GM19324 (cell line): ENCODE data around the gene ARHGAP42.

Experiments
- ATAC-seq: cut with Tn5 transposase; IDR thresholded peaks from one replicate; pipeline ENCODE4 v1.9.1; 2021; ENCODE audit warnings: mild to moderate bottlenecking, moderate library complexity; ENCODE audit not compliant: unreplicated experiment, low FRiP score

ARHGAP42 gene

DNA sequence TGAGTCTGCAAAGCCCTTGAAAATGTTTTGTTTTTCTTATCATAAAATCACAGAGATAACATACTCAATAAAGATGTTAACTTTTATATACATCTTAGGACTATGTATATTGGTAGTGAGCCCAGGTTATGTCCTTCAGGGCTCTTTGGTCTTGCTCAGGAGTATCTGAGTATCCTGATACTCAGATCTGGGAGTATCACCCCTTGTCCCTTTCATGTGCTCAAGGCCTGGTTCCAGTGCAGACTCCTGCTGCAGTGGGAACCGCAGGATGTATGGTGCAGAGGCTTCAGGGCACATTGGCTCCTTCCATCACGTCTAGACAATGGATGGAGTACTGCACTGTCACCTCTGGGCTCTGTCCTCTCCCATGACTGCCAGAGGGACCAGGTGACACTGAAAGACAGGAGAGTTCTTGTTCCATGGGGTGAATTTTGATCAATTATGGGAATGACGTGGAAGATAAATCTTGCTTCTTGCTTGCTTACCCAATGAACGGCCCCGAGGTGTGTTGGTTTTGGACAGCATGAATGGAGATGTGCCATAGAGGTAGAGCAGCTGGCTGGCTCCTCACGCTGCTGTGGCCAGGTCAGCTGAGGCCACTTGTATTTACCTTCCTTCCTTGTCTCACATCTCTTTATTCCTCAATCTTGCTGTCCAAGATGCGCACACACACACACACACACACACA is 215.5 kb downstream of the ARHGAP42 start:
- ATAC-seq = no peak

- ATAC-seq = no peak
Observed at GRCh38 chr11:100903284-100903683, 216.2 kb downstream of the ARHGAP42 start.

DNA sequence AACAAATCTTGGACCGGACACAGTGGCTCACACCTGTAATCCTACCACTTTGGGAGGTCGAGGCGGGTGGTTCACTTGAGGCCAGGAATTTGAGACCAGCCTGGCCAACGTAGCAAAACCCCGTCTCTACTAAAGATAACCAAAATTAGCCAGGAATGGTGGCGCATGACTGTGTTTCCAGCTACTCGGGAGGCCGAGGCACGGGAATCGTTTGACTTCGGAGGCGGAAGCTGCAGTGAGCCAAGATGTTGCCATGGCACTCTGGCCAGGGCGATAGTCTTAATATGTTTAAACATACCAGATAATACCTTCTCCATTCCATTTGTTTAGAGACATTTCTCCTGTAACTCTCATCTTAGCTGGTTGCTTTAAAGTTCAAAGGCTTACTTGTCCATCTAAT is 218.6 kb downstream of the ARHGAP42 start:
- no peak for ATAC-seq

- peak; percentile 67 for ATAC-seq
Observed at GRCh38 chr11:100908746-100909145, 221.7 kb downstream of the ARHGAP42 start.

- peak; percentile 84 for ATAC-seq
Observed at GRCh38 chr11:100910808-100911207, 223.7 kb downstream of the ARHGAP42 start.

DNA sequence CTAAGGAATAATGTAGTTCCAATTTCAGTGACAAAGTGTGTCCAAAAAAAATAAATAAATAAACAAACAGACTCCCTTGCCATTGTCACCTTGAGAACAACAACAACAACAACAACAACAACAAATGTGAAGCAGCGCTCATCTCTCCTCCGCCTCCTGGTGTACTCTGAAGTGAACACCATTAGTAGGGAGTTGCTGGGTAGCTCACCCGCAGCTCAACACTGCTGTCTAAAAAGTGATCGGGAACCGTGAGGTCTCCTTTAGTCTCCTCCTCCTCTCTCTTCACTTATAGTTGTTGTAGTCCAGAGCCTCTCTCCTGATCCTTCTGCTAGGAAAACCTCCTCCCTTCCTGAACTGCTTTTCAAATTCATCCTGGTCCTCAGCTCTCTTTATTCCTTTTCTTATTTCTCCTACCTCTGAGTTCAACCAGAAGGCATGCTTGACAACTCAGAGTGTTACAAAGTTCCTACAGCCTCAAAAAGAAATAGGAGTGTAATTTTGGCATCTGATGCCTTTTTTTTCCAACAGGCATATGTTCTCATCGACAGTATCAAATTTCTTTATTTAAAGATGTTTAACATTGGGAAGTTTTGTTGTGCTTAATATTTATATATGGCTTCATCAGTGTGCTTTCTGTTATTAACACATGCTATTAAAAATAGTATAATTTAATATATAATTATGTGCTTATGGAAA is 227.5 kb downstream of the ARHGAP42 start:
- ATAC-seq = no peak

DNA sequence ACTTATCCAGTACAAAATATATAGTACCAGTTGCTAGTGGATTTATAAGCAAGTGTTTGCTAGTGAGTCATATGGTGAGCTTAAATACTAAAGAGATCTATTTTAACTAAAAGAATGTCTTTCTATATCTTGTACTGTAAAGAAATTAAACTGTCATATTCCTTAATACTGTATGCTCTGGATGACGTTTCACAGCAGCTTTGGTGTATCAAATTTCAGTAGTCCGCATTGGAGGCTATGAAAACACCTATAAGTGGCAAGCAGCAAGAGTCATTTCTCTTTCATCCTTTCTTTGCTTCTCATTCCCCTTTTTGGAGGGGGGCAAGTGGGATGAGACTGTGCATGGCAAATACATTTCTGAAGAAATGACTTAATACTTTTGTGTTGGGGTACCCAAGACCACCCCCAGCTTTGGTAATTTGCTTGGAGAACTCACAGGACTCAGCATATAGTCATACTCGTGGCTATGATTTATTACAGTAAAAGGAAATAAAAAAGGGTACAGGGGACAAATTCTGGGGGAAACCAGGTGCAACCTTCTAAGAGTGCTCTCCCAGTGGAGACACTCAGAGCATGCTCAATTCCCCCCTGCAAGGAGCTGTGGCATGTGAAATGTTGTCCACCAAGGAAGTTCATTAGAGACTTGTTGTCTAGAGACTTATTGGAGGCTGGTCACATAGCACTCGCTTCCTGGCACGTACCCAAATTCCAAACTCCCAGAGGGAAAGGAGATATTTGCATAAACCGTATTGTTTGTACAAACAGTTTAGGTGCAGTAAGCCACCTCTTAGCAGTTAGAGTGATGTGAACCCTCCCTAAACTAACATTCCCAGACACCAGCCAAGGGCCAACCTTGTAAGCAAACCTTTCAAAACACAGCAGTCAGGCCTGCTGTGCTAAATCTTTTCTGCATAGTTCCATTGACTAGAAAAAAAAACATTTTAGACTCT is 231.7 kb downstream of the ARHGAP42 start:
- no peak for ATAC-seq

DNA sequence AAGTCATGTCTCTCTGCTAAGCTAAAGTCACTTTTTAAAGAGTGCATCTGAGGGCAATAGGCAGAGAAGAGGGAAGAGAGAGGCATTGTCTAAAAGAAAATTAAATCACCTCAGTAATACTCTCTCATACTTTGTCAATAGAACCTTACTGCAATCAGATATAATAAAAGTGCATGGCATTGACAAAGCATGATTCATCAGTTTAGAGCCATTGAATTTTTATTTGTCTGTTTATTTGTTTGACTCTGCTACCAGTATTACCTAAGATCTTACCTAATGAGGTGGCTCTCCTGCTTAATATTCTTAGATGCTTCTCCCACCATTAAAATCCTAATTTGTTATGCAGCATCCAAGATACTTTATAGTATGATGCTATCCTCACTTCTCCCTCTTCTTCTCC is 233.5 kb downstream of the ARHGAP42 start:
- ATAC-seq = no peak

DNA sequence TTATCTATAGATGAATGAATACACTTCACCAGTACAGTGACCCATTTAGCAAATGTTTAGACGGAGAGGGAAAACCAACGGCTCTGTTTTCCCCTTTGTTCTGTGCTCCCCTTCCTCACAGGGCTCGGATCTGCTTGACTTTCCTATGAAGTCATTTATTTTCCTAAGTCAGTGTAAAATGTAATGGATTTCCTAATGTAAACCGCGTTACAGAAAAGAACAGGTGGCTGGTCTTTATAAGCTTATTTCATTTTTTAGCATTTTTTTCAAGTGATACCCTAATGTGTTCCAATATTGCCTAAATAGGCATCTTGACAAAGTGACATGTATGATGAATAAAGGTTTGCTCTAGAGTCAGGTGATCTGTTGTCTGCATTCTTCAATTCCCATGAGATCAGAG is 235.0 kb downstream of the ARHGAP42 start:
- ATAC-seq = no peak

- ATAC-seq = no peak
Observed at GRCh38 chr11:100923555-100923954, 236.5 kb downstream of the ARHGAP42 start.

DNA sequence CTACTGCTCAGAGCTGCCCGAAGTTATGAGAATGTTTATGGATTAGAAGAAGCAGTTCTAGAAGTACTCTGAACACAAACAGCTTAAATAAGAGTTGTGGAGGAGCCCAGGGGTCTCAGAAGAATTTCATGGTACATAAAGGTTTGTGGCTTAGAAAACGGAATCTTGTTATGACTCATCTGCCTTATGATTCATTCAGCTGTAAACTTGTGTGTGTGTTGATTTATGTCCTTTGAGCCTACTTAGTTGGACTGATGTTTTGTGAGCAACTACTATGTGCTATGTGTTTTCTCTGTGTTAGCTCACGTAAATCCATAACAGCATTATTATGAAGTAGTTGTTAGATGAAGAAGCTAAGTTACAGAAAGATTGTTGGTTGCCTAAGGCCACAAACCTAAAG is 238.8 kb downstream of the ARHGAP42 start:
- no peak for ATAC-seq

- no peak for ATAC-seq
Observed at GRCh38 chr11:100927579-100927978, 240.5 kb downstream of the ARHGAP42 start.

DNA sequence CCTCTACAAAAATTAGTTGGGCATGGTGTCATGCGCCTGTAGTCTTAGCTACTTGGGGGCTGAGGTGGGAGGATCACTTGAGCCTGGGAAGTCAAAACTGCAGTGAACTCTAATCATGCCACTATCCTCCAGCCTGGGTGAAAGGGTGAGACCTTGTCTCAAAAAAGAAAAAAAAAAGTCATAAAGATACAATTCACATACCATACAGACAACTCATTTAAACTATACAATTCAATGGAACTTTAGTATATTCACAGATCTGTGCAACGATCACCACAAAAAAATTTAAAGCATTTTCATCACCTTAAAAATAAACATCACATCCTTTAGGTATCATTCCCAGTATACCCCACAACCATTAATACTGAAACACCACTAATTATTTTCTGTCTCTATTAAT is 241.3 kb downstream of the ARHGAP42 start:
- ATAC-seq = no peak

GRCh38 chr11:100929377-100929776 is 242.3 kb downstream of the ARHGAP42 start:
- ATAC-seq = no peak

DNA sequence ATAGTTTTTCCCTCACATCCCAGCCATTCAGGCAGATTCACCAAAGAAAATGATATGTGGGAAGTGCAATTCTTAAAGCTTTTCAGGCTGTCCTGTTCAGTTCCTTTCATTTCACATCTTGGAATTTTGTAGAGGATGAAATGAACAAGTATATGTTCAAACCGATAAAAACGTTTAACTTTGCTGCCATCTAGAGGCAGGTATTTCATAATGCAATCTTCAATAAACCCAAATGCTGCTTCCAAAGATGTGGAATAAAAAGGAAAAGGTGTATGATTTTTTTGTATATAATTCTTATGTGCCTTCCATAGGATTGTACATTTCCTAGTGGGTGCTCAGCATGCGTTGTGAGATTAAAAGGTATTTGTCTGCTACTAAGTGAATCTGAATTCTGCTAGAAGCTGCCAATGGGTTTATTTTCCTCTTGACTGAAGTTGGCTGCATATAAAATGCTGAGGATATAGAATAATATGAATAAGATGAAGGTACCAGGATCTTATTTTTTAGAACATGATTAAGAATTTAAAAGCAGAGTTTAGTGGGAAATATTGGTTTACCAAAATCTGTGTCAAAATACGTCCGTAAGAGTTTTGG is 243.2 kb downstream of the ARHGAP42 start:
- no peak for ATAC-seq

GRCh38 chr11:100932474-100933100 is 245.5 kb downstream of the ARHGAP42 start:
- ATAC-seq = no peak

DNA sequence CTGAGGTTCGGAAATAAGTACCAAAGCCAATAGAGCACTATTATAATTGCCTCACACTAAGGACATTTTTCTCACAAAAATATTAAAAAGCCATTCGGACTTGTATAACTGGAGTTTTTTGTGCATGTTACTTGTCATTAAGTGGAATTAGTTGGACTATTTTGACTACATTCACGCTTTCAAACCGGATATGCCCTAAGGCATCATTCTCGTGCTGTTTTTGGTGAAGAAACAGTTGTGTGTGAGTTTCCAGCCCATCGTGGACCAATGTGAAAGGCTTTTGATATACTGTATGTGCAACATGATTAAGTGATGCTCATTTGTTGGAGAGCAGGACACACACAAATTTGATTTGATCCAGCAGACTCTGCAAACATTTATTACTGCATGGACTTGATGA is 249.7 kb downstream of the ARHGAP42 start:
- no peak for ATAC-seq

- no peak for ATAC-seq
Observed at GRCh38 chr11:100939571-100939970, 252.5 kb downstream of the ARHGAP42 start.

- ATAC-seq = no peak
Observed at GRCh38 chr11:100940111-100940510, 253.0 kb downstream of the ARHGAP42 start.

- ATAC-seq = no peak
Observed at GRCh38 chr11:100941033-100941432, 253.9 kb downstream of the ARHGAP42 start.
